ENCODE results near the gene ALAD. TPM values are rescaled to one million over a fixed set of nuclear protein-coding genes. Genes with fewer than 3 reads are reported as not detected.
"Not testable (repeated sequence)": the region's sequence is repeated elsewhere in the genome, so short reads cannot be mapped to it uniquely, and the experiment has no call there.

Gene ALAD
- 10 to 100 TPM in 2 of 4 donors, 1 to 10 TPM in 2; 8.9 to 16.2 (median 12.3) TPM for total RNA-seq

DNA sequence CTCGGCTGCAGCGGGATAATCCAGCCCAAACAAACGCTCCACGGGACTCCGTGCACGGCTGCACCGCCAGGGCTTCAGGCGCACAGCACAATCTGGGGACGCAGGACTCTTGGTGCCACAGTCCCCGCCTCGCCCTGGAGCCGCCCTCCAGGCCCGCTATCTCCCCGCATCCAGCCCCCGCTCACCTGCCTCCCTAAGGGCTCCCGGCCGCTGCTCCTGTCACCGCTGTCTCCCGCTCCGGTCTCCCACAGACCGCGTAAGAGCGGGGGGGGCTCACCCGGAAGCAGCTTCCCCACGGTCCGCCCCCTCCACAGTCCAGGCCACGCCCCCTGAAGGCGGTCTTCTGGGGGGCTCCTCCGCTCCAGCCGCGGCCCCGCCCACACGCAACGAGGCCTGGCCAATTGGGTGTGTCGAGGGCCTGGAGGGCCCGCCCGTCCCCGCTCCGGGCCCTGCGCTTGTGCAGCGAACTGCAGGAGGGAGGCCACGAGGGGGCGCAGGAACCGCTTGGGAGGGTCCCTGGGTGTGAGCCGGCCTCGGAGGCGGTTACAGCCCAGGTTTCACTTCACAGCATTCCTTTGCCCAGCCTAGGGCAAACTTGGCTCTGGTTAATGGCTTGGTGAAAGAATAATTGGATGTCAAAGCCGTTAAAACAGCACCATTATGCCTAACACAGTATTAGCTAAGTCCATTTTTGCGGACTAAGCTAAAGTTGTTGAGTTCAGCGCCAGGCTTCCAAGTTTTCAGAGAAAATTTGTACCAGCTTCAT lies at the start of gene ALAD:
TSS of gene ALAD (minus strand) at position 258 of the 766 bp plus-strand sequence. CDS start 7,725 bp downstream, outside the sequence.
- H3K9me3 ChIP-seq: no peaks in the 10 kb centered on the region
- H3K36me3 ChIP-seq: no peaks in the 10 kb centered on the region
- intact Hi-C loops (cut with DNase I; ENCODE audit: low total_unique reads): loop anchor here (1.0 to 5.0 kb wide), 4 partner anchors 9 to 257 kb away; partner anchors contain the start of genes C9orf43, CDC26, POLE3 and PRPF4
- TF ChIP-seq POLR2A (IDR thresholded peaks at IDR 0.05): peak; percentile 27 to 38
- TF ChIP-seq, protein P1, sequence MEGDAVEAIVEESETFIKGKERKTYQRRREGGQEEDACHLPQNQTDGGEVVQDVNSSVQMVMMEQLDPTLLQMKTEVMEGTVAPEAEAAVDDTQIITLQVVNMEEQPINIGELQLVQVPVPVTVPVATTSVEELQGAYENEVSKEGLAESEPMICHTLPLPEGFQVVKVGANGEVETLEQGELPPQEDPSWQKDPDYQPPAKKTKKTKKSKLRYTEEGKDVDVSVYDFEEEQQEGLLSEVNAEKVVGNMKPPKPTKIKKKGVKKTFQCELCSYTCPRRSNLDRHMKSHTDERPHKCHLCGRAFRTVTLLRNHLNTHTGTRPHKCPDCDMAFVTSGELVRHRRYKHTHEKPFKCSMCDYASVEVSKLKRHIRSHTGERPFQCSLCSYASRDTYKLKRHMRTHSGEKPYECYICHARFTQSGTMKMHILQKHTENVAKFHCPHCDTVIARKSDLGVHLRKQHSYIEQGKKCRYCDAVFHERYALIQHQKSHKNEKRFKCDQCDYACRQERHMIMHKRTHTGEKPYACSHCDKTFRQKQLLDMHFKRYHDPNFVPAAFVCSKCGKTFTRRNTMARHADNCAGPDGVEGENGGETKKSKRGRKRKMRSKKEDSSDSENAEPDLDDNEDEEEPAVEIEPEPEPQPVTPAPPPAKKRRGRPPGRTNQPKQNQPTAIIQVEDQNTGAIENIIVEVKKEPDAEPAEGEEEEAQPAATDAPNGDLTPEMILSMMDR (IDR thresholded peaks at IDR 0.05 in 4 of 5, conservative IDR thresholded peaks at IDR 0.05 in 1 of 5): peak; percentile 92 to 97 (median 94)
- in situ Hi-C loops (cut with MboI; ENCODE audit: low sequenced_read_pairs in 4 of 4): loop anchor here in 2 of 4 donors (10.0 kb wide), 1 partner anchor 126 kb away; the partner anchor contains the start of genes CDC26 (in 2 of the 2) and PRPF4 (in 2 of the 2)
- ATAC-seq (peak; percentile 95 to 98), DNase-seq (peak; percentile 96 to 99)
- H3K4me3 ChIP-seq: peak within 1 kb of the TSS; percentile 86 to 98 (median 90)
- H3K27me3 ChIP-seq: no peaks in the 10 kb centered on the region
- peaks cover 20 to 26% of the 10 kb centered on the region in 2 donors for H3K4me1 ChIP-seq
- peak within 1 kb of the TSS; percentile 70 to 86 (median 80) for H3K27ac ChIP-seq

DNA sequence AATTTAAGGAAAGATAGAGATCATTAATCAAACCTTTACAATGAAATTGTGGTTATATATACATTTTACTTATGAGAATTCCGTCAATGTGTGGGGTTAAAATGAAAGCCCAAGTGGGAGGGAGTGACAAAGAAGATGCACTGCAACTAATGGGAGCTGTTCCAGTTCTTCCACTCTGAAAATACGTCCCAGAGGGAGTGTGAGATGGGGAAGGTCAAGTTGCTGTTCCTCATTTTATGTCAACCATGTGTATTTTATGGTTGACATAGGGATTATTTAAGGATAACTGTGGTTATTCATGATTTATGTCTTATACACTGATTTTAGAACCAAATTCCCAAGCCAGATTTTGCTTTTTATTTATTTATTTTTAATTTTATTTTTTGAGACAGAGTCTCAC lies 48.3 kb upstream of the ALAD start:
- intact Hi-C loops (cut with DNase I; ENCODE audit: low total_unique reads): no loop called here
- H3K27ac ChIP-seq: no peak overlapping the region

DNA sequence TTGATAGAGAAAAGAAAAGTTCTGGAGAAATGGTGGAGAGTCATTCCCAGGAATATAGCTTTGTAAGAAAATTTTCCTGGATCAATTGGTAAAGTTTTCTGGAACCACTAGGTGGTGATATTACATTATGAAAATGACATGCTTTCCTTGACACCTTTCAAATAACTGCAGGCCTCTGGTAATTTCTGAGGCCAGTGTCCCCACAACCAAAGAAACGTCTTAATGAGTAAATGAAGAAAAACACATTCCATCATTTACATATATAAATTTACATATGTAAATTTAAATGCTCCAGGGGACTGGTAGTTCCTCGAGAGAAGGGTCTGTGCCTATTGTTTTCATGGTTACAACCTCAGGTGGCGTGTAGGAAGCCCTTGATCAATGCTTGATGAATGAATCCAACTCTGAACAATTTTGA lies 45.2 kb upstream of the ALAD start:
- Histone ChIP-seq H3K9me3 (no peaks in the 10 kb centered on the region), H3K27ac (peak overlapping the region in 1 of 4 donors; percentile 27), H3K4me1 (no peaks in the 10 kb centered on the region), H3K4me3 (no peak overlapping the region), H3K36me3 (no peaks in the 10 kb centered on the region), H3K27me3 (no peaks in the 10 kb centered on the region)
- TF ChIP-seq, protein P1 (IDR thresholded peaks at IDR 0.05 in 4 of 5, conservative IDR thresholded peaks at IDR 0.05 in 1 of 5): peak; percentile 68 to 77 (median 71)
- no peak for TF ChIP-seq POLR2A (IDR thresholded peaks at IDR 0.05)
- ATAC-seq (peak; percentile 65 to 90), DNase-seq (no peak)
- intact Hi-C loops (cut with DNase I; ENCODE audit: low total_unique reads): loop anchor here (2.0 kb wide), 2 partner anchors 136 to 208 kb away; no protein-coding TSS in a partner anchor
- in situ Hi-C loops (cut with MboI; ENCODE audit: low sequenced_read_pairs in 4 of 4): loop anchor here (5.0 to 10.0 kb wide), 3 partner anchors 138 to 211 kb away; no protein-coding TSS in a partner anchor

More for the DNA sequence above, 48.3 kb upstream of the ALAD start:
- ATAC-seq (no peak), DNase-seq (no peak)
- H3K4me1 ChIP-seq: peaks cover 3 to 6% of the 10 kb centered on the region in 2 donors
- H3K9me3 ChIP-seq: no peaks in the 10 kb centered on the region
- H3K36me3 ChIP-seq: no peaks in the 10 kb centered on the region
- TF ChIP-seq POLR2A (IDR thresholded peaks at IDR 0.05): no peak
- TF ChIP-seq, protein P1 (IDR thresholded peaks at IDR 0.05 in 4 of 5, conservative IDR thresholded peaks at IDR 0.05 in 1 of 5): no peak
- in situ Hi-C loops (cut with MboI; ENCODE audit: low sequenced_read_pairs in 4 of 4): loop anchor here (5.0 to 10.0 kb wide), 3 partner anchors 135 to 208 kb away; no protein-coding TSS in a partner anchor
- no peak overlapping the region for H3K4me3 ChIP-seq
- H3K27me3 ChIP-seq: no peaks in the 10 kb centered on the region

DNA sequence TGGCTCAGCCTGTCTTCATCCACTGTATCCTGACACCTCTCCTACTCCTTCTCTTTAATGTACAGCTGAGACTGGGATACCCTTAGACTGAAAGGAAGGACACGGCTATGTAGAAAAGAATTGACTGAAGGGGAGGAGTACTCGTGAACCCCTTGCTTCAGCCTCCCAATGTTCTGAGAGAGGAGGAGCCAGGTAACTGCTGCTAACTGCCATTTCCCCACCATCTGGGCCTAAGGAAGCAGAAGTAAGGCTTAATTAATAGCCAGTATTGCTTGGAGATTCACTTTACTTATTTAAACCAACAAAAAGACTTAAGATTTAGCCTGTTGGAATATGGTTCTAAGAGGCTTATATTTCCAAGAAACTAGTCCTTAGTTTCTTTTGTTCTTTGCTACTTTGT lies 43.7 kb upstream of the ALAD start:
- no peaks in the 10 kb centered on the region for H3K27me3 ChIP-seq
- intact Hi-C loops (cut with DNase I; ENCODE audit: low total_unique reads): no loop called here
- no peak overlapping the region for H3K4me3 ChIP-seq
- H3K4me1 ChIP-seq: no peaks in the 10 kb centered on the region
- no peak for TF ChIP-seq POLR2A (IDR thresholded peaks at IDR 0.05)
- TF ChIP-seq, protein P1 (IDR thresholded peaks at IDR 0.05 in 4 of 5, conservative IDR thresholded peaks at IDR 0.05 in 1 of 5): no peak
- no peaks in the 10 kb centered on the region for H3K9me3 ChIP-seq
- H3K36me3 ChIP-seq: no peaks in the 10 kb centered on the region
- no peak for ATAC-seq
- H3K27ac ChIP-seq: no peak overlapping the region
- in situ Hi-C loops (cut with MboI; ENCODE audit: low sequenced_read_pairs in 4 of 4): loop anchor here (5.0 to 10.0 kb wide), 3 partner anchors 140 to 213 kb away; no protein-coding TSS in a partner anchor
- DNase-seq: no peak

DNA sequence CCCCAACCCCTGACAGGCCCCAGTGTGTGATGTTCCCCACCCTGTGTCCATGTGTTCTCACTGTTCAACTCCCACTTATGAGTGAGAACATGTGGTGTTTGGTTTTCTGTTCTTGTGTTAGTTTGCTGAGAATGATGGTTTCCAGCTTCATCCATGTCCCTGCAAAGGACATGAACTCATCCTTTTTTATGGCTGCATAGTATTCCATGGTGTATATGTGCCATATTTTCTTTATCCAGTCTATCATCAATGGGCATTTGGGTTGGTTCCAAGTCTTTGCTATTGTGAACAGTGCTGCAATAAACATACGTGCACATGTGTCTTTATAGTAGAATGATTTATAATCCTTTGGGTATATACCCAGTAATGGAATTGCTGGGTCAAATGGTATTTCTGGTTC lies 36.6 kb upstream of the ALAD start:
- H3K36me3 ChIP-seq; H3K4me1 ChIP-seq; DNase-seq; H3K9me3 ChIP-seq; in situ Hi-C loops (cut with MboI; ENCODE audit: low sequenced_read_pairs in 4 of 4); H3K27ac ChIP-seq; H3K4me3 ChIP-seq; H3K27me3 ChIP-seq; ATAC-seq; intact Hi-C loops (cut with DNase I; ENCODE audit: low total_unique reads): not testable (repeated sequence)

Measured in gastrocnemius medialis (tissue), 4 donors.